Measurements from ENCODE around the gene LYG1.

LYG1 gene

DNA sequence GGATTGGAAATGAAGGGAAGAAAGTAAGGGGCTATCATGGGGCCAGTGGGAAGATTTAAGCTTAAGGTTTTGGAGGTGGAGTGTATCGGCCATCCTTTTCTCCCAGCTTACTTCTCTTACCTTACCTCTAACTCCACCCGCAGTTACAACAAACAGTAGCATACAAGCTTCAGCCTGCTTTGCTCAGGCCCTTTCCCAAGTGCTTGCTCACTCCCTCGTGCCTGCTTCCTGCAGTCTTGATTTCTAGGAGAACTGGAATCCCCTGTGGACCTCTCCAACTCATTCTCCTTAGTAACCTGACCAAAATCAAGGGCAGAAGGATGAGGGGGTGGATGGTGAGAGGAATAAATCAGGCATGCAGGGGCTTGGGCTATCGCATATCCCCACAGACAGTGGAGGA is 39.8 kb downstream of the LYG1 start:
- DNase-seq, result no peak

DNA sequence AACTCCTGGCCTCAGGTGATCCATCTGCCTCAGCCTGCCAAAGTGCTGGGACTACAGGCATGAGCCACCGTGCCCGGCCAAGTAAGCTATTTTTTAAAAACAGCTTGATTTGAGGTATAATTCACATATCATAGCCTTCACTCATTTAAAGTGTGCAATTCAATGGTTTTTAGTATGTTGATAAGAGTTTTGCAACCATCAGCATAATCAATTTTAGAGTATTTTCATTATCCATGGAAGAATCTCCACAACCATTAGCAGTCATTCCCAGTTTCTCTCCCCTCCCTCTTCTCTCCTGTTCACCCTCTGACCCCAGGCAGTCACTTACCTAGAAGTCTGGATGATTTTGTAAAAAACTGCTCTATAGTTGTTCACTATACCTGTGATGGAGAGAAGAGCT is 40.8 kb downstream of the LYG1 start:
- DNase-seq, result no peak

DNA sequence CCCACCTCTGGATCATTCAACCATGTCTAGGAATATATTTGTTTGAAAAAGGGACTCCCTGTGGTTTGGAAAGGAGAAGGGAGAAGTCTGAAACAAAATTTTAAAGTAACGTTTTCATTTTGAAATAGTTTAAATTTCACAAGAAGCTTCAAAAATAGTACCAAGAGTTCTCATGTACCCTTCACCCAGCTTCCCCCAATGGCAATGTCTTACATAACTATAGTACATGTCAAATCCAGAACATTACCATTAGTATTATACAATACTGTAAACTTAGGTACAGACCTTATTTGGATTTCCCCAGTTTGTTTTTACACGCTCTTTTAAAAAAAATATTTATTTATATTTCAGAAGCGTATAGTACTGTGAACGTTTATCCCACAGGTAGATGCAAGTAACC is 41.5 kb downstream of the LYG1 start:
- DNase-seq, result no peak

DNA sequence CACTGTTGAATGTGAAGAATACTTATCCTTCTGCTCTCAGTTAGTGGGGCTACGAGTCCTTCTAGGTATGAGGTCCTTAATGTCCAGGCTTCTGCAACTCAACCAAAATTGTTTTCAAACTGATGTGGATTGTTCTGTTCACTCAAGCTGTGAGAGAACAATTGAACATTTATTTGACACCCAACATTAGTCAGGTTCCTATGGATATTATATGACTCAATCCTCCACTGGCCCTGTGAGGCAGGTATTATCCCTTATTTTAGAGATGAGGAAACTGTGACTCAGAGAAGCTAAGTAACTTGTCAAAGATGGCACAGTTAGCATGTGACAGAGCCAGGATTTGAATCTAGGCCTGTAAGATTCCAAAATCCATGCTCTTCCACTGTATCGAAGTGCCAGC is 44.3 kb downstream of the LYG1 start:
- no peak for DNase-seq

DNA sequence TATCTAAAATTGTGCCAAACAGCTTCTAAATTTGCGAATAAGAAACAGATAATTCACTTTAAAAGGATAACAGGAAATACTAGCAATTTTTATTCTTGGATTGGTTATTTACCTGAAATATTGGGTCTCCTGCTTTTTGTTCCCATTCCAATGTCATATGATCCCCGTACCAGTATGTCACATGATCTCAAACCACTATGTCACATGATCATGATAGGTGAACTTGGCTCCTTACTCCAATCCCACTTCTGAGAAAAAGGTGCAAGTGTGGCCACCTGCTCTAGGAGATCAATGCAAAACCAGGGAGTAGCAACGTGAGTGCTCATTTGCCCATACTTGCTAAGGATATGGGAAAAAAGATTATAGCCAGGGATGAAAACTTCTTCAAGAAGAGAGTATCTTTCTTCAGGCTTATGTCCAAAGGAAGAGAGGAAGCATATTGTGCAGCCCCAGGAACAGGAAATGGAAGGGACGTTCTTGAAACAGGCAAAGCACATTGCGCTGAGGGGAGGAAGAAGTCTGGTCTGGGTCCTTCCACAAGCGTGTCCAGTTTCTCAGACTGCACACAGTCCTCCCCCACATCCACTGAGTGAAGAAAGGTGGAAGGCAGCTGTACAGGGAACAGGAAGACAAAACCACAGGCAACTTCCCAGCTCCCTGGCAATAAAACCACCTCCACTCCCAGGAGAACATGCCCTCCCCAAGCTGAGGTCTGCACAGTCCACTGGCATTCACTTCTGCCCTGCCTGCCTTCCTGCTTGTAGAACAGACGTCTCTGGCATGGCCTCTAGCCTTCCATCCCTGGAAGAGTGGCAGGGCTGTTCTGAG is 45.3 kb downstream of the LYG1 start, which contains the start of gene LYG2:
TSS of gene LYG2 (minus strand) at position 176 of the 828 bp plus-strand sequence. CDS start 1,406 bp downstream, outside the sequence.
- no peak for DNase-seq

DNA sequence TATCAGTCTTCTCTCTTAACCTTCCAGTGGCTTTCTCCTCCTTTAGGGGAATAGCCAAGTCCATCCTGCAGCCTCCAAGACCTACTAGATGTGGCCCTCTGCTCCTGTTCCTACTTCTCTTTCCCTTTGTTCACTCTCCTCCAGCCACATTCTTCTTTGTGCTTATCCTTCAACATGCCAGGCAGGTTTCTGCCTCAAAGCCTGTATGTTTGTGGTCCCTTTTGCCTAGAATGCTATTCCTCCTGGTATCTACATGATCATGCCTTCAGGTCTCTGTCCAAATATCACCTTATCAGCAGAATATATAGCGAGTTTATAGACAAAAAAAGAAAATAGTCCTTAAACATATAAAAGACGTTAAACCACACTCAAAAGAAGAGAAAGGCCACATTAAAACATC is 51.0 kb downstream of the LYG1 start:
- no peak for DNase-seq

DNA sequence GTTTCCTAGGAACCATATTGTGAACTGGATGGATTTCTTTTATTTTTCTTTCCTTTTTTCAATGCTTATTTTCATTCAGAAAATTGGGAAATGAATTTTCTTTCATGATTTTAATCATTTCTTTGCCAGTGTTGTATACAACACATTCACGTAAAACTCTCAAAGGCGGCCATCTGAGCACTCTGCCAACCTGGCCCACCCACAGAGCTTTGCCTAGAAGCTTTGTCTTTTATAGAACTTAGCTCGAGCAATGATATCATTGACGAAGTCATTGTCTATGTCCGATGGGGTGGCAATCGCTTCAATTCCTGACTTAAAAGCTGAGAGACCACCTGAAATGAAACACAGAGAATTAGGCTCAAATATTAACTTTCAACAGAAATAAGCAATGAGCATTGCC is 58.8 kb downstream of the LYG1 start:
- no peak for DNase-seq

DNA sequence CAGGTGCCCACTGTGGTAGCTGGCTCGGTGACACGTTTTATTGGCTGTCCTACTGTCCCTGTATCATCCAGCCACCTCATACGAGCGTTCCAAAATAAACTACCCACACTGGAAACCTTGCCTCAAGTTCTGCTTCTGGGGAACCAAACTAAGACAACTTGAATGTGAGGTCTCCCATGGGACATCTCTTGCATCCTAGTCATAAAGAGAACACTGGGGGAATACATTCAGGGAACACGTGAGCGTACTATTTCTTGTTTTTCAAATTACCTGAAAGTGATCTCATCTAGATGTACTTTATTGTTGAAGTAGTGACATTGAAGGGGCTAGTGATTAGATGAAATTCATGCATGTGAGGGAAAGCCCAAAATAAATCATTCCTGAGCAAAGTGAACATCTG is 60.6 kb downstream of the LYG1 start:
- no peak for DNase-seq

DNA sequence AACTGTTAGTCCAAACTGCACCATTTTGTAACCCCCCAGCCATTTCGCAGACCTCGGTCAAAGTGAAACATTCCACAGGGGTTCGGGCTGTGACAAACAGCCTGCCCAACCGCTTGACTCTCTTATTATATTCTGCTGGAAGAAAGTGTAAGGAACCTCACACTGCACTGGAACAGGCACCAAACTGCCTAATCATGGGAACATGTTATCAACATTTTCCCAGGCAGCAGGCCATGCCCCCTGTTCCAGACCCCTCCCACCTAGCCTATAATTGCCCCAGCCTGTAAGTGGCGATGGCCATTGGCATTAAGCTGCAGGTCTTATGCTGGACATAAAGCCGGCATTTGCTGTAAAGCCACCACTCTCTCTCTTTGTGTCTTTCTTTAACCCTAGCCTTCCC is 62.4 kb downstream of the LYG1 start:
- DNase-seq, result no peak

Measured in RPMI8226 (cell line).